CD14-positive monocyte (primary cell): ENCODE data around the gene ADGRL3. TPM values are rescaled to one million over a fixed set of nuclear protein-coding genes. Genes with fewer than 3 reads are reported as not detected.

Source experiments
- DNase-seq, 3 donors: peaks; one replicate each; pipeline ENCODE4 v3.0.0-alpha.2; 2011 to 2022
- H2AFZ ChIP-seq: 2 replicates; pipeline ENCODE4 v1.6.0; 2012; ENCODE audit warnings: mild to moderate bottlenecking, low read depth, low read length, inconsistent platforms; ENCODE audit not compliant: insufficient read depth, poor library complexity, severe bottlenecking
- H3K27ac ChIP-seq, 2 donors: 1 replicate in 1 of 2; 2 replicates in 1 of 2; pipeline ENCODE4 v1.5.1; 2012 to 2013; ENCODE audit warnings: low read length in 2 of 2, control low read depth in 1 of 2, inconsistent platforms in 1 of 2, low read depth in 1 of 2, mild to moderate bottlenecking in 1 of 2
- H3K27me3 ChIP-seq, 2 donors: one replicate each; pipeline versions ENCODE4 v1.6.0 to v1.6.1; 2011 to 2013; ENCODE audit warnings: low read length in 2 of 2; ENCODE audit not compliant: control insufficient read depth in 2 of 2, insufficient read depth in 2 of 2
- H3K36me3 ChIP-seq, 2 donors: replicated peaks in 1 of 2; 1 replicate in 1 of 2; 2 replicates in 1 of 2; pipeline versions ENCODE4 v1.5.1 to v1.6.1; 2012 to 2013; ENCODE audit warnings: low read length in 2 of 2, control low read depth in 1 of 2, inconsistent platforms in 1 of 2, mild to moderate bottlenecking in 1 of 2; ENCODE audit not compliant: insufficient read depth in 2 of 2, control insufficient read depth in 1 of 2
- H3K4me1 ChIP-seq, 2 donors: 1 replicate in 1 of 2; 2 replicates in 1 of 2; pipeline versions ENCODE4 v1.5.1 to v1.6.1; 2012 to 2013; ENCODE audit warnings: low read length in 2 of 2, control low read depth in 1 of 2, inconsistent platforms in 1 of 2, mild to moderate bottlenecking in 1 of 2, moderate library complexity in 1 of 2; ENCODE audit not compliant: insufficient read depth in 2 of 2, control insufficient read depth in 1 of 2
- H3K4me2 ChIP-seq: replicated peaks from 2 replicates; pipeline ENCODE3; 2012; ENCODE audit warnings: low read length, moderate library complexity, mild to moderate bottlenecking; ENCODE audit not compliant: poor library complexity, severe bottlenecking; ENCODE audit errors: extremely low read depth
- H3K4me3 ChIP-seq, 3 experiments: fragments of 200-600 bp in 1 of 3; sonication (generic) in 1 of 3; replicated peaks in 1 of 3; 1 replicate in 2 of 3; 2 replicates in 1 of 3; pipeline ENCODE4 v1.5.1; 2011 to 2013; ENCODE audit warnings: low read length in 3 of 3, mild to moderate bottlenecking in 3 of 3, control low read depth in 2 of 3, low read depth in 2 of 3, inconsistent platforms in 1 of 3, moderate library complexity in 1 of 3
- H3K79me2 ChIP-seq: 2 replicates; pipeline ENCODE4 v1.6.0; 2012; ENCODE audit warnings: mild to moderate bottlenecking, control low read depth, inconsistent platforms, low read length, moderate library complexity; ENCODE audit not compliant: insufficient read depth
- H3K9ac ChIP-seq: 2 replicates; pipeline ENCODE4 v1.6.0; 2017; ENCODE audit warnings: low read length, mild to moderate bottlenecking; ENCODE audit not compliant: insufficient read depth, poor library complexity, severe bottlenecking
- H3K9me3 ChIP-seq, 2 donors: replicated peaks in 1 of 2; 1 replicate in 1 of 2; 2 replicates in 1 of 2; pipeline versions ENCODE4 v1.5.1 to v1.6.1; 2012 to 2013; ENCODE audit warnings: low read length in 2 of 2, control low read depth in 1 of 2; ENCODE audit not compliant: control insufficient read depth in 1 of 2, insufficient read depth in 1 of 2
- H4K20me1 ChIP-seq: 2 replicates; pipeline ENCODE4 v1.6.0; 2012; ENCODE audit warnings: mild to moderate bottlenecking, low read length, control low read depth, moderate library complexity; ENCODE audit not compliant: insufficient read depth
- H3K27ac Mint-ChIP-seq, 7 donors: one replicate each; pipeline ENCODE4 v1.8.0; 2020; ENCODE audit warnings: mild to moderate bottlenecking in 7 of 7, mixed read lengths in 7 of 7, moderate library complexity in 6 of 7, inconsistent platforms in 2 of 7
- H3K27me3 Mint-ChIP-seq, 3 donors: one replicate each; pipeline ENCODE4 v1.8.0; 2021 to 2022; ENCODE audit warnings: low read depth in 3 of 3, mild to moderate bottlenecking in 3 of 3, mixed read lengths in 3 of 3, moderate library complexity in 3 of 3, inconsistent platforms in 1 of 3
- H3K36me3 Mint-ChIP-seq, 2 donors: one replicate each; pipeline ENCODE4 v1.8.0; 2020; ENCODE audit warnings: mixed read lengths in 2 of 2, inconsistent platforms in 1 of 2, mild to moderate bottlenecking in 1 of 2
- H3K4me1 Mint-ChIP-seq: one replicate; pipeline ENCODE4 v1.8.0; 2020; ENCODE audit warnings: mild to moderate bottlenecking, mixed read lengths
- H3K4me3 Mint-ChIP-seq, 2 donors: one replicate each; pipeline ENCODE4 v1.8.0; 2020; ENCODE audit warnings: mild to moderate bottlenecking in 2 of 2, mixed read lengths in 2 of 2, moderate library complexity in 1 of 2
- H3K9me3 Mint-ChIP-seq, 7 donors: one replicate each; pipeline ENCODE4 v1.8.0; 2020 to 2022; ENCODE audit warnings: mixed read lengths in 7 of 7, mild to moderate bottlenecking in 6 of 7, moderate library complexity in 6 of 7, inconsistent platforms in 2 of 7
- CTCF ChIP-seq: fragments of 200-600 bp; IDR thresholded peaks from one replicate; pipeline ENCODE4 v1.8.0; 2022; ENCODE audit warnings: antibody characterized with exemption, mild to moderate bottlenecking
- WGBS: methylation state at CpG from one replicate; pipeline ENCODE4 v1.1.5; 2013; ENCODE audit warnings: missing lambda C conversion rate; ENCODE audit not compliant: insufficient coverage; 5-methylcytosine and 5-hydroxymethylcytosine counted together
- intact Hi-C, 2 donors: fragments of 100-400 bp; cut with micrococcal nuclease; formaldehyde crosslinking; loops; one replicate each; pipeline versions ENCODE4 v1.15.0 to v1.15.1; 2023
- polyA plus RNA-seq, 3 donors: library from polyadenylated mRNA; depleted of rRNA in 1 of 3; unstranded in 2 of 3; stranded (reverse) in 1 of 3; fragments of 300-500 nt in 2 of 3; fragments of >200 nt in 1 of 3; fragmentation: Illumina TruSeq in 2 of 3; gene quantifications; 1 replicate in 2 of 3; 2 replicates in 1 of 3; pipeline ENCODE4 v1.2.3, GENCODE V29; 2012 to 2021

ADGRL3 gene
- polyA plus RNA-seq, 3 donors = not detected

DNA sequence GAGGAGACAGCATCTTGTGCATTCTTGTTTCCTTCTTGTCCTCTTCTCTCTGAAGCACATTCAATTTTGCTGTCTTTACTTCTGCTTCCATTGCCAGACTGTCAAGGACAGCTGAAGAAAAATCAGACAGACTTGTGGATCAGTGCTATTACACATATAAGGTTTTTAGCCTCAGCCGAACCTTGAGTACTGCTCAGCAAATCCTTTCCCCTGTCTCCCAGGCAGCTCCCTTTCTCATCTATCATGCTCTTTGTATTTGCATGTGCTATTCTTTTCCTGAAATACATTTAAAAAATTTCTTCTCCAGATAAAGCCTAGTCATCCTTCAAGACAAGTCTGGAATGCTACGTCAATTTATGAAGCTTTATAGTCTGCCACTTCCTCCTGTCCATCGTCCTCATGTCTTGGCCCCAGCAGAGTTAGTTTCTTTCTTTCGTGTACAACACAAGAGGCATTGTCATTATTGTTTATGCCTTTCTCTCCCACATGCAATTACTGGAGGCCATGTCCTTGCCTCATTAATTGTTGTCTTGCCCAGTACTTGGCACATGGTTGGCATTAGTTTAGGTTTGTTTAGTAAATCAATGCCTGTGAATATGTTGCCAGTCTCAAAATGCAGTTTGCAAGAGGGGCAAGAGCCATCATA is 45.1 kb downstream of the ADGRL3 start:
- H3K9me3 Mint-ChIP-seq = peaks cover 0 to 5% (median 0%) of the 10 kb centered on the region in 7 donors
- no peaks in the 10 kb centered on the region for H3K4me1 Mint-ChIP-seq
- Histone ChIP-seq H3K9me3 (no peaks in the 10 kb centered on the region), H3K79me2 (no peaks in the 10 kb centered on the region), H4K20me1 (no peaks in the 10 kb centered on the region), H2AFZ (no peak overlapping the region), H3K4me3 (no peak overlapping the region), H3K4me1 (no peaks in the 10 kb centered on the region), H3K27me3 (no peaks in the 10 kb centered on the region), H3K9ac (no peak overlapping the region), H3K27ac (no peak overlapping the region), H3K36me3 (no peaks in the 10 kb centered on the region), H3K4me2 (no peak overlapping the region)
- intact Hi-C loops = no loop called here
- DNase-seq = no peak
- H3K36me3 Mint-ChIP-seq = no peaks in the 10 kb centered on the region
- H3K4me3 Mint-ChIP-seq = no peak overlapping the region
- H3K27me3 Mint-ChIP-seq = no peaks in the 10 kb centered on the region
- WGBS = 54% methylated on average over 3 of the region's 4 CpGs
- H3K27ac Mint-ChIP-seq = no peak overlapping the region
- TF ChIP-seq CTCF = no peak

DNA sequence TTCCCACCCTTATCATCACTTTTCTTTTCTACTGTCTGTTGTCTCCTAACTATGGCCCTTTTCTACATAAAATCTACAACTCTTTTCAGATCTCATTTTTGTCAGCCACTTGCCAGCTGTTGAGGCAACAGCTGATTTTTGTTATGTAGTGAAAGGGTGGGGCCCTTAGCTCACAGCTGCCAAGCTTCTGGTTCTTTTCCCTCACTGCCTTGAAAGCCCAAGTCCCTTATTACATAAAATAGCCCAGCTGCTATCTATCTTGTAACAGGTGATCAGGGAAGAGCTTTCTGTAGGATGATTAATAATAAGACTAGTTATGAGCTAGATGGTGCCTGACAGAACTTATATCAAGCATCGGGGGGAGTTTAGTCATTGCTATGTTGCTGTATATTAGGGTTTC is 45.9 kb downstream of the ADGRL3 start:
- no peak overlapping the region for H3K27ac ChIP-seq
- no peaks in the 10 kb centered on the region for H3K9me3 ChIP-seq
- Mint-ChIP-seq H3K4me1 (no peaks in the 10 kb centered on the region), H3K27ac (no peak overlapping the region), H3K4me3 (no peak overlapping the region), H3K9me3 (peaks cover 0 to 5% (median 0%) of the 10 kb centered on the region in 7 donors), H3K36me3 (no peaks in the 10 kb centered on the region), H3K27me3 (no peaks in the 10 kb centered on the region)
- no peaks in the 10 kb centered on the region for H4K20me1 ChIP-seq
- H3K79me2 ChIP-seq = no peaks in the 10 kb centered on the region
- no peaks in the 10 kb centered on the region for H3K4me1 ChIP-seq
- no peak overlapping the region for H3K4me2 ChIP-seq
- no peak overlapping the region for H3K4me3 ChIP-seq
- DNase-seq = no peak
- intact Hi-C loops = no loop called here
- H2AFZ ChIP-seq = no peak overlapping the region
- no peak for TF ChIP-seq CTCF
- H3K36me3 ChIP-seq = no peaks in the 10 kb centered on the region
- no peaks in the 10 kb centered on the region for H3K27me3 ChIP-seq
- H3K9ac ChIP-seq = no peak overlapping the region
- WGBS = no CpG with 5 or more reads among the region's 1 CpG
